HL-60 (cell line): ENCODE measurements around the gene FAM227B.

ENCODE experiments used
- CTCF ChIP-seq: IDR thresholded peaks from one replicate; pipeline ENCODE4 v1.5.1; 2011; ENCODE audit warnings: low read length, control low read depth, inconsistent platforms; ENCODE audit not compliant: insufficient read depth
- POLR2AphosphoS5 ChIP-seq: IDR thresholded peaks from 2 replicates; pipeline ENCODE4 v1.6.1; 2012; ENCODE audit warnings: low read depth
- REST ChIP-seq: IDR thresholded peaks from 2 replicates; pipeline ENCODE4 v1.6.1; 2012; ENCODE audit warnings: low read depth; ENCODE audit not compliant: insufficient replicate concordance
- SPI1 ChIP-seq: IDR thresholded peaks from 2 replicates; pipeline ENCODE4 v1.6.1; 2012; ENCODE audit warnings: low read depth, mild to moderate bottlenecking, borderline replicate concordance

- TF ChIP-seq CTCF (no peak), POLR2AphosphoS5 (no peak), REST (no peak), SPI1 (no peak)
Observed at GRCh38 chr15:49471733-49472132, 148.9 kb downstream of the FAM227B start.
